Stimulated activated CD8-positive, alpha-beta memory T cell treated with anti-CD3 and anti-CD28 coated beads, Interleukin-12 subunit alpha, Interleukin-12 subunit beta, amount 100 ng/mL, for 24 hours (primary cell): ENCODE data around the gene LCMT1.
"Not testable (repeated sequence)": the region's sequence is repeated elsewhere in the genome, so short reads cannot be mapped to it uniquely, and the experiment has no call there.

Experiments used
- DNase-seq: peaks from one replicate; pipeline ENCODE4 v3.0.0-alpha.2; 2020; ENCODE audit errors: extremely low read depth

LCMT1 gene

DNA sequence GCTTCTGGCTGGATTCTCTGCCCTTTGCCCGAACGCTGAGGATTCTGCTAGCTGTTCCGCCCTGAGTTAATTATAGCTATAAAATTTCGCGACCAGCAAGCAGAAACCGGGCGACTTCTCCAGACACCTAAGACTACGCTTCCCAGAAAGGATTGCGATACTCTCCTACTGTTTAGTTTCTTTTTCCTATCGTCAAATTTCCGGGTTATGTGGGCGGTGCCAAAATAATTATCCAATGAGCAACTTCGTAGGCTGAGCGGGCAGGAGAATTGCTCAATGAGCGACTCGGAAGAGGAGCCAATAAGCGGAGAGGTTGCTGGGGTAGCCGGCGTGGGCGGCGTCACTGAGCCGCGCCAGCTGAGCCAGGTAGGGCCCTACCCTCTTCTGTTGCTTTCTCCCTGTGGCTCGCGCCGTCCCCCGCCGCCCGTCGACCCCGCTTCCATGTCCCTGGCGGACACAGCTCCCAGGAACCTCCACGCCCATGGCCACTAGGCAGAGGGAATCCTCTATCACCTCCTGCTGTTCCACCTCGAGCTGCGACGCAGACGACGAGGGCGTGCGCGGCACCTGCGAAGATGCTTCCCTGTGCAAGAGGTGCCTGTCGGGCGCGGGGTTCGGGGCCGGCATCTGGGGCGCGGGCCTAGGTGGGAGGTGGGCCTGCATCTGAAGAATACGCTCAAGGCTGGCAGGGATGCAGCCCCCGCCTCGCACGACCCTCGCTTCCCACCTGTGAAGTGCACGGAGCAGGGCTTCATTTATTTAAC, at the start of gene LCMT1:
Gene LCMT1 (plus strand): TSS at position 340 of the 764 bp plus-strand sequence. CDS start 142 bp downstream, at position 482.
- DNase-seq: peak; percentile 87

DNA sequence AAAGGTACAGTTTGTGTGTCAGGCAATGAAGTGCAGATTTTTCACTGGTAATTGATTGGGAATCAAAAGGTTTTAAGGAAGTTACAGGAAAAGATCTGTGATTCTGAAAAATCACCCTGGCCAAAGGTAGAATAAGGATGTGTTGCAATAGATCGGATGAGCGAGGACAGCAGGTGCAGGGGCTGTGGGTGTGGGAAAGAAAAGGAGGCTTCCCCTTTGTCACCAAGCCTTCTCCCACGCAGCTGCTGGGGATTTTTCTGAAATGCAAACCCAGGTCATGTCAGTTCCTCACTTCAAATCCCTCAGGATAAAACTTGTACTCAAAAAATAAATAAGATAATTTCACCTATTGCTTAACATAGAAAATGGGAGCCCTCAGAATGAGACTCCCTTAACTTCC, 48.4 kb upstream of the LCMT1 start:
- no peak for DNase-seq

DNA sequence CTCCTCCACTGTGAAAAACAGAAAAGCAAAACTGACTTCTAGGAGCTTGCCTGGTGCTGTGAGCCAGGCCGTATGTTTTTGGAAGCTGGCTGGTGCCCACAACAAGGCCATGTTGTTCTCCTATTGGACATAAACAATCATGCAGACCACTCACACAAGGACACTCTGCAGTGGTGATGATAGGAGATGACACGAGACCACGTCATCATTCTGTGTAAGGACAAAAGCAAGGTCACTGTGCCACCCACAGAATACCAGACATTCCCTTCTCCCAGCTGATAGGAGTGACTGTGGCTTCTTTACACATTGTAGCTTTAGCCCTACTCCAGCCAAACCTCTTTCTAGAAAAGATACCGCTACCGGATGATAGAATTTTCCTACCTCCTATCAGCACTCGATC, 47.7 kb upstream of the LCMT1 start:
- no peak for DNase-seq

DNA sequence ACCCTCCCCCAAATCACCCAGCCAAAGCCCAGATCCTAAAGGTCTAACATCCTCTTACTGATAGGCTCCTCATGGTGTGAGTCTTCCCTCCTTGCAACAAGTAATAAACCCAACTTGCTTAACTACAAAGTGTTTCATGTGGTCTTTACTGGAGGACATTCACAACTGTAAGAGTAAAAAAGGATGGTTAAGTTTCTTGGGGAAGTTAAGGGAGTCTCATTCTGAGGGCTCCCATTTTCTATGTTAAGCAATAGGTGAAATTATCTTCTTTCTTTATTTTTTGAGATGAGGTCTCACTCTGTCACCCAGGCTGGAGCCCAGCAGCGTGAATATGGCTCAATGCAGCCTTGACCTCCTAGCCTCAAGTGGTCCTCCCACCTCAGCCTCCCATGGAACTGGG, 47.3 kb upstream of the LCMT1 start:
- DNase-seq: not testable (repeated sequence)

DNA sequence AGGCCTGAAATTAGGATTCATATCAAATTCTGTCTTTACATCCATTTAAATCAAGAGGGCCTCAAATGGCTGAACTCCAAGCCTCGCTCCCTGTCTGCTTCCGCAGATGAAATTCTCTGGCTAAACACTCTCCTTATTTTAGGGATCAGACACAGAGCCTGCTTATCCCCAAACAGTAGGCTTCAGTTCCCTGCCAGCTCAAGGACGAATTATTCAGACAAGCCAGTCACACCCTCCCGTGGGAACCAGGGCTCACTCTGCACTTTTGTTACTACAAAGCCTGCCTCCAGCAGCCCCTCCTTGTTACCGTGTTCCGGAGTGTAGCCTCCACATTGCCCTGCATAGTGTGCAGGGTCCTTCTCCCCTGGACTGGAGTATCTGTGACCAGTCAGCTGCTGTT, 46.6 kb upstream of the LCMT1 start:
- no peak for DNase-seq

DNA sequence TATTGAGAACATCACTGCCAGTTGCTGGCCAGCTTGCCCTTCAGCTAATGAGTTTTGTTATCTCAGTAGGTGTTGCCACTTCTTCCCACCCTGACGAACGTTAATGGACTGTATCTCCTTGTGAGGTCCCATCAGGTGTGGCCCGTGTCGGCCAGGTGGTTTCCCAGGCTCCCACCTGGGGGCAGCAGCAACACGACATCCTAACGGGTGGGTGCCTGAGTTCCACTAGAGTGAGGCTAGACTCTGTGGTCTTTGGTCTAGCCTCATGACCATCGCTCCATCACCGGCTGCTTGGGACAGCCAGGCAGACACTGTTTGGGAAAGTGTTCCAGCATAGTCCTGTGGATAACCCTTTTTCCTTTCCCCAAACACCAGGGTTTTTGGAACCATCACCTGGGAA, 45.6 kb upstream of the LCMT1 start:
- no peak for DNase-seq

DNA sequence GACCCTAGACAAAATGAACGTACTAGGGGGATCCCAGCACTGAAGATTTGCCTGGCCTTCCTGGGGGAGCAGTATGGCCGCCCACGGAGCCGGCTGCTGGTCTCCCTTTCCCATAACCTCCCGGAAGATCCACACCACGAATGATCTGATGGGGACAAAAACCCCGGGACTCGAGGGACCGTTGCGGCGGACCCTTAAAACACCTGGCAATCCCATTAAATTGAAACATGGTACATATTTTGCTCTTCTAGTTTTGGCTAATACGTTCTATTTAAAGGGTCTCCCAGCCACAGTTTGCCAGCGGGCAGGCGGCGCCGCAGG, 45.2 kb upstream of the LCMT1 start:
- DNase-seq: no peak

DNA sequence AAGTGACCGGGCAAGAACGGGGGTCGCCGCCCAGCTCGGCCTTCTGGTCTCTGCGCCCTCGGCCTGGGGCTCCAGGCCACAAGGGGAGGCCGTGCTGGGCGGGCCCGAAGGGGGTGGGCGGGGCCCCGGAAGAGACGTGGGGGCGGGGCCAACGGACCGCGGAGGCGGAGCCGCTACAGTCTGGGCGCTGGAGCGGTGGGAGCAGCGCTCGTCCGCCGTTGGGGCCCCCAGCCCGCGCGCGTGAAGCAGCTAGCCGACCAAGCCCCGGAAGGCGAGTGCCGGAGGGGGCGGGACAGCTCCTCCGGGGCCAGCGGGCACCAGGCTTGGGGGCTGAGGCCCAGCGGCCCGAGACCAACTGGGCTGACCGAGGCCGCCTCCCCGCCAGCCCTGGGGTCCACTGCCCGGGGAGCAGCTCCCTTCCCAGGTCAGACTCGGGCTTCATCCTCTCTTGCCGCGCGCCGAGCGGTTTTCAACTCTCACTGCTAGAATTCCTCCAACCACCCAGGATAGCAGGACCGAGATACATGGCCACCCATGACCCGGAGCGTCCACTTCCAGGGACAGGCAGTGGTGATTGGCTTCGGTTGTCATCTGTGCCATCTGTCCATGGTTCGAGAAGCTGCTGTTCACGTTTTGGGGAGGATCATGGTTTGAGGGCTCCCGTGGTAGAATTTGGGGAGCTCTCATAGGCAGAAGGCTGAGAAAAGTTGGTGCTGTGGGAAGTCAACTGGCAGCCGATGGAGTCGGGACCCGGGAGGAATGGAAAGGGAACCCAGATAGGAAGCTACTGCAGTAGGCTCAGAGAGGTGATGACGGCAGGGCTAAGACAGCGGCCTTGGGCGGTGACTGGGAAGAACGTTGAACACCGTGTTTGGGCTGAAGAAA, 44.6 kb upstream of the LCMT1 start:
- peak; percentile 53 for DNase-seq

DNA sequence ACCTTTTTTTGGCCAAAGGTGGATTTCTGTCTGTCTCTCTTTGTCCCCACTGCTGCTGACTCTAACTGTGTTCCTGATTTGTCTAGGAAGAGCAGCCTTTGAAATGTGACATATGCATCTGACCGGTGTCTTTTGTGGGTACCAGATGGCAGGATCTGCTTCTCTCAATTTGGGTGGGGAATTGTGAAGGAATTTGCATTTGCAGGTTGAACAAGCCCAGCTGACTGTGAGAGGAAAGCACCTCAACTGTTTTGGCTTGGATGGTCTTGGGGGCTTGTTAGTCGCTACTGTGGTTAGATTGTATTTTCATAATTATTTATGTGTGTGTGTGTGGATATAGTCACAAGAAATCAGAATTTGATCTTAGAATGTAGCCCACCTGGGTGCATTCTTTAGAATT, 37.7 kb upstream of the LCMT1 start:
- no peak for DNase-seq

DNA sequence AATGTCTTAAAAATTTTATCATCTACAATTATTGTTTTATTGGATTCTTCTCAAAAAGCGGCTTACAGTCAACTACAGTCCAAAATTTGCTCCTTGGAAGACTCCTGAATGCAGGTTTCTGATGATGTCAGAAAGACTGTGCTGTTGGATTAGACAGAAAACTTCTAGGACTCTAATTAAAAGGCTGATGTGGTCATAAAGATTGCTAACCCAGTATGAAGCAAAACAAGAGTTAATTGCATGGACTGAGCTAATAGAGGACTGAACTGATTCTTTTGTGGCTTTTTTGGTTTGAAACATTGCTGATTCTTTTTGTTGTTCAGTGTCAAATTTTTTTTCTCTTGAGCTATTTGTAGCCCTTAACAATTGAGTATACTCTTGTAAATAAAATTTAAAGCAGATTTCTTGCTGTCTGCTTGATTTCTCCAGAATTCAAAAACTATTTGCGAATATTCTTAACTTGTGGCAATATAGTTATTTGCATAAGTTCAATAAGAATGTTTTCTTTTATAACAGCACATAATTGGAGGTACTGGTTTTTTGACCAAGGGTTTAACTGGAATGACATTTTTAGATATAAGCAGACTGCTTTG, 33.1 kb upstream of the LCMT1 start:
- DNase-seq: no peak

DNA sequence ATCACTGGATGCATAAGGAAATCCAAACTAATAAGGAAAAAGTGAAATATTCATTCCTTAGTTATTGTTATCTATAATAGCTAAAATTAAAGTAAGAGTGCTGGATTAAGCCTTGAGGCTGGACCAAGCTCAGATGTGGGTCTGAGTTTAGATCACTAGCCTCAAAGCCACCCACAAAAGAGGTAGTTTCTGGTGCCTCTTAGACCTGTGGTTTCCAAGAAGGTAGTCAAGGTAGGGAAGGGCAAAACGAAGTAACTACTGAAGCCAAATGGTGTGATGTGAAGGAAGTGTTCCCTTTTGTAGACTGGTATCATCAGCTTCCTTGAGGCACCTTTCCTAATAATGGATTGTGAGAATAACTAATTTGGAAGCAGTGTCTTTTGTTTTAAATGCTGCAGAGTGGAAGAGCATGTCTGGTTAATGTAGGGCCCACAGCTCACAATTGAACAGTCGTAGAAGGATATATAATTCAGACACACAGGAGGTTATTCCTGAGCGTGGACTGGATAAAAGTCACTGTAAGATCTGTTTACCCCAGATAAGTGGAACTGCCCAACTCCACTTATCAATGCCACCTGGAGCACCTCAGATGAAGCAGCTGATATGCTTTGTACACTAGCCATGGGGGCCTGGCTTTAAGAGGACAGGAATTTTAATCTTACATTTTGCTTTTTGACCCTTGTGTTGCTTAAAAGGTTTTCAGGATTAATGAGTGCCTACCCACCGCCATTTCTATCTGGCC, 31.7 kb upstream of the LCMT1 start:
- no peak for DNase-seq

DNA sequence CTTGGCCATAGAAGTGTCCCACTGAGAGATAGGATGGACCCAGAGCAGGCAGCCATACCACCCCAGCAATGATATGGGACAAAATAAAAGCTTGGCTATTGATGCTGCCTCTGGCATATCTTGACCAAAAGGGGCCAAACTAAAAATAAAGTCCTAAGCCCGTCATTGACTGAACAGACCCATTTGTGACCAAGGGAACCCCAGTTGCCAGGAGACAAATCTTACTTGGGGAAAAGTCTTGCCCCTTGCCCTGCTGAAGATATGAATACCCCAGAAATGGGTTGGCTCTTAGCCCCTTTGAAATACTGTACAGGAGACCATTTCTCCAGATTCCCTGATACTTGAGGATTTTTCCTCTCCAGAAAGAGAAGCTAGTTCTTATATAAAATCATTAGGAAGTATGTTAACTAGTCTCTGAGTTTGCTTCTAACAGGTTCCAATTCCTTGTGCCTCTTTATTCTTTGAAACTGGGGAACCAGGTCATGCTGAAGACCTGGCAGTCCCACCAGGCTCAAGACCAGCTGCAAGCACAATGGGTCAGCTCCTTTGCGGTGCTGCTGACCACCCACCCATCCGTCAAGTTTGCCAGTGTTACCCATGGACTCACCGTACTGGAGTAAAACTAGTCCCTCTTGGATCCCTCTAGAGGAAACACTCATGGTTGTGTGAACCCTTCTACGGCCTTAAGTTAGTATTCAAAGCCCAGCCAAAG, 31.0 kb upstream of the LCMT1 start:
- DNase-seq: no peak

DNA sequence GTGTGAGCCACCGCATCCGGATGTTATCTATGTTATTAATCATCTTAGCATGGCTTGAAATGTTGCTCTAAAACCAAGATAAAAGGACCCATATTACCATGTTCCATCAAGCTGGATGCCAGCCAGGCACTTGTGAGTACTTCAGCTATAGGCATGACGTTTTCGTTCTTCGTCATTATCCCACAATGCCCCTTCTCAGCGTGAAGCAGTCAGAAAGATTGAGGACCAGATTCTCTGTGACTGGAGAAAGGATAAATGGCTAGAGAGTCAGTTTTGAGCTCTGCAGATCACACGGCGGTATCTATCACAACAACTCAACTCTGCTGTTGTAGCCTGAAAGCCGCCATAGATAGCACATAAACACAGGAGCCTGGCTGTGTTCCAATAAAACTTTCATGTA, 29.8 kb upstream of the LCMT1 start:
- DNase-seq: no peak

DNA sequence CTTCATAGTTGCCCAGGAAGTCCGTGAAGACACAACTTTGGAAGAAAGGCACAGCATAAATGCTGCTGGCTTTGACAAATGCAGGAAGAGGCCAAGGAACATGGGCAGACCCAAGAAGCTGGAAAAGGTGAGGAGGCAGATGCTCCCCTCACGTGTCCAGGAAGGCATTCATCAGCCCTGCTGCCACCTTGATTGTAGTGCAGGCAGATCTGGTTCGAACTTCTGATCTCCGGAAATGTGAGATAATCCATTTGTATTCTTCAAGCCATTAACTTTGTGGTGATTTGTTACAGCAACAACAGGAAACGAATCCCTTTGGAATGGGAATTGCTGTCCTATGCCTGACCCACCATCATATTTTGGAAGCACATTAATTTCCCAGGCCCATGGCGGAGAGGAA, 28.5 kb upstream of the LCMT1 start:
- no peak for DNase-seq

DNA sequence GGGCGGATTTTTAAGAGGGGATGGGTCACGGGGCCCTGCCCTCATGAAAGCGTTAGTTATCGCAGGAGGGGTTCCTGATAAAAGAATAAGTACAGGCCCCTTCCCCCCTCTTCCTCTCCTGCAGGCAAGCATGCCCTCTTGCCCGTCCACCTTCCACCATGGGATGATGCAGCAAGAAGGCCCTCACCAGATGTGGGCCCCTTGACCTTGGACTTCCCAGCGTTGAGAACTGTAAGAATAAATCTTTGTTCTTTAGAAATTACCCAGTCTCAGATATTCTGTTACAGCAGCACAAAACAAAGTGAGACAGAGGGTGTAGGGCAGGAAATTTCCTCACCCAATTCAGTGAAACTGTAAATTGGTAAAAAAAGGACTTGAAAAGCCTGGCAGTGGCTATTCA, 27.8 kb upstream of the LCMT1 start:
- DNase-seq: no peak

DNA sequence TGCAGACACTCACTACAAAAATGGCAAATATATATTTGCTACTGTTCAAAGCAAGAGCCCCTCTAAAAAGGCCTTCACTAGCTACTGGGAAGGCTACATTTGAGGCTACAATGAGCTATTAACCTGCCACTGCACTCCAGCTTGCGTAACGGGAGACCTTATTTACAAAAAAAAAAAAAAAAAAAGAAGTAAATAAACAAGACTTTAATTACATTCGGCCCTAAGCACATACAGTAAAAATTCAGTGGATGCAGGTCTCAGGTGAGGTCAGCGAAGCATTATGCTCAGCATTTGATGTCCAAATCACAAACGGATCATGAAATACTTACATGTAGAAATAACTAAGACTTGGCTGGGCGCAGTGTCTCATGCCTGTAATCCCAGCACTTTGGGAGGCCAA, 26.7 kb upstream of the LCMT1 start:
- DNase-seq: no peak

DNA sequence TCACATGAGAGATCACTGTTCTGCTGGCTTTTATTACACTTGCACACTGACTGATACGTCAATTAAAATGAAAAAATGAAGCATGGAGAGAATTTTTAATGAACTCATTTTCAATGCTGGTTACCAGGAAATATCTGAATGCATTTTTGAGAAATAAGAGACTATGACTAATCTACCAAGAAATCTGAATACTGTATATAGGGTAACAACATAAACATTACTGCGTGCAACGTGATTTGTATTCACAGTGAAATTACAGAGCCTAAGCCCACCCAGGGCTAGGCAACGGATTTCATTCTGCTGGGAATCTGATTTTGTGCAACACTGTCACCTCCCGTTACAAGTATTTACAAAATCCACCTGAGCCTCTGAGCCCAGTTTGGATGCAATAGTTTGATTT, 23.8 kb upstream of the LCMT1 start:
- no peak for DNase-seq

DNA sequence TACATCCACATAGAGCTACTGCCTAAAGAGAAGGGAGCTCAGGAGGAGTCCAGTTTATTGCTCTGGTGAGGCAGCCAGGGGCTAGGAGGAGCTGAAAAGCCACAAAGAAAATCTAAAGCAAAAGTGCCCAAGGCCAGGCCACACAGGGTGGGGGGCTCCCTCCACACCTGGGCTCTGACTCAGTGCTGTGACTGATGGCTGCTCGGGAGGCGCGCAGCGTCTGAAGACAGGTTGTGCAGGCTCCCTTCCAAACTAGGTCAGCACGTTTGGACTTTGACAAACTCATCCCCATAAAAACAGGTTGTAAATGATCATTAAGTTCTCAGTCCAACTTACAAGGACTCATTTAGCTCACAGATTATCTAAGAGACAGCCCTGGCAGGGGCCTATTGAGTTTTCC, 22.2 kb upstream of the LCMT1 start:
- DNase-seq: no peak

DNA sequence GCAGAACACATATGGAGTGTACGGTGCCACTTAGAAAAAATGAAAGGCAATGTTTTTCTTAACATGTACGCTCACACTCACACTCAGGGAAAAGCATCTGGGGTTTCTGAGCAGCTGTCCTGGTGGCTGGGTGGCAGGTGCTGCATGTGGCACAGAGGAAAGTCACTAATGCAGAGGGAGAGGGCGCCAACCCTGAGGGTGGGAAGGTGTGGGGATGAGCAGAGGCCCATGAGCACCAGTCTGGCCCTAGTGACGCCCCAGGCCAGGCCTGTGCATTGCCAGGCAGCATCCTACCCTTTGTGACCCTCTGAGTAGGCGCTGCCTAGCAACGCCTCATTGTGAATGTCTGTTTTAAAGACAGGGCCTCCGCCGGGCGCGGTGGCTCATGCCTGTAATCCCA, 19.1 kb upstream of the LCMT1 start:
- DNase-seq: no peak

DNA sequence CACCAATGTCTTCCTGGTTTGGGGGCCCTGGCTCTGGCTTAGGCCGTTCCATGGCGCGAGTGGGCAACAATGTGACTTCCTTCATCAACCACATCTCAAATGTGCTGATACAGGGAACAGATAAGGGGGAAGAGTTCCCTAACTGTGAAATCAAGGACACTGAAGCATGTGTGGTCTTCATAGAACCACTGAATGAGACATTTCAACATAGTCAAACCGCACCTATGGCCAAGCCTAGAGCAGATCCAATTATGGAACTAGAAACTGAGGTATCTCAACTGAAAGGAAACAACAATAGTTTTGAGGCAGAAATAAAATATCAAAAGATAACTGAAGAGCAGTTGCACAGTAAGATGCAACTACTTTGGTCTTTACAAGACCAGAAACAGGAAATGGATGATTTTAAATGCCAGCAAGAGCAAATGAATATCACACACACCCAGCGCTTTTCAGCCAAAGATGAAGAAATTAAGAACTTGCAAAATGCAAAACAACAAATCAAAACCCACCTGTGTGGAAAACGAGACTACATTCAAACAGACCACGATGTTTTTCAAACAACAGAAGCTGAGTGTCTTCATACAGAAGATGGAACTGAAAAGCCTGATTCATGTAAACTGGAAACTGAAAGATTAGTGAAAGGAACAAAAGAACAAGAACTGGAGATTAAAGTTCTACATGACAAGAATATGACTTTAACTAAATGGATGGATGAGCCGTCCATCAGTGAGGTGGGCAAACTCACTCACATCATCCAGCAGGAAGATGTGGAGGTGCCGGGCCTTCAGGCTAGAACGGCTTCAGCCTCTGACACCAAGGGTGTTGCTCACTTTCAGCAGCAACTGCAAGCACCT, 18.1 kb upstream of the LCMT1 start:
- no peak for DNase-seq

DNA sequence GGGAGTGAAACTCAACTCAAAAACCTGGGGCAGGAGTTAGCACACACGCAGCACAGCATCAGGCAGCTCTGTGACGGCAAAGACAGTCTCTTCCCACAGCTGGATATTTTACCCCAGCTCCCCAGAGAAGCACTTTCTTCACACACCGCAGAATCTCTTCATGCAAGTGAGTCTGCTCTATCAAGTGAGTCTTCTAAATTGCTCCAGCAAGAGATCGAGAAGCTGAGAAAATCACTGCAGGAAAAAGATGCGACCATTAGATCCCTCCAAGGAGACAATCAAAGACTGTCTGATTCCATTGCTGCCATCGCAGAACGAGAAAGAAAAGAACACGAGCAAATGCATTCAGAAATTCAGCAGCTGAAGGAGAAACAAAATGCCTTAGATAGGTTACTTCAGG, 16.9 kb upstream of the LCMT1 start:
- no peak for DNase-seq
